HepG2 (cell line): Measurements from ENCODE around the gene KCNMA1. TPM values are rescaled to one million over a fixed set of nuclear protein-coding genes. Genes with fewer than 3 reads are reported as not detected.

Source experiments
- ATAC-seq: fragments of 200-7000 bp; cut with Tn5 transposase; 3 replicates; pipeline ENCODE4 v1.9.1; 2020; ENCODE audit warnings: mild to moderate bottlenecking, moderate library complexity
- BruUV-seq: library from RNA; stranded (reverse); fragments of 400-500 nt; replicated peaks from 2 replicates; lab custom pipeline; 2021; lab: Mats Ljungman, UMichigan
- CTCF ChIA-PET: fragments of 300-600 bp; formaldehyde crosslinking; extraction: SDS; loops from one replicate; lab custom pipeline; 2021; ENCODE audit warnings: low total read pairs, inconsistent platforms, low intra/inter-chr PET ratio; lab: Yijun Ruan, JAX
- POLR2A ChIA-PET: fragments of 350-600 bp; sonication (Branson Sonifier 250); formaldehyde crosslinking; loops from one replicate; lab custom pipeline; 2020; ENCODE audit warnings: antibody characterized with exemption, inconsistent platforms; lab: Yijun Ruan, JAX
- DNase-seq: peaks from one replicate; pipeline ENCODE4 v3.0.0-alpha.2; 2015; ENCODE audit warnings: low spot score
- FAIRE-seq: peaks from 3 replicates; lab custom pipeline; 2011; peaks lifted over from hg19 to GRCh38; lab: Jason Lieb, UNC
- H2AFZ ChIP-seq: one replicate; pipeline ENCODE4 v1.6.1; 2011; ENCODE audit warnings: low read length, inconsistent platforms
- H3K27ac ChIP-seq: fragments of 300-600 bp; 3 replicates; pipeline ENCODE4 v1.8.0; 2011; ENCODE audit warnings: mixed run types, mild to moderate bottlenecking, mixed read lengths, low read length, inconsistent platforms; ENCODE audit not compliant: insufficient read depth; ENCODE audit errors: extremely low read length
- H3K27me3 ChIP-seq, 2 experiments: fragments of 200-600 bp in 1 of 2; 2 replicates in 1 of 2; 3 replicates in 1 of 2; pipeline versions ENCODE4 v1.6.0 to v1.8.0; 2011; ENCODE audit warnings: low read length in 2 of 2, mild to moderate bottlenecking in 2 of 2, moderate library complexity in 2 of 2, inconsistent platforms in 1 of 2; ENCODE audit not compliant: insufficient read depth in 2 of 2, control insufficient read depth in 1 of 2
- H3K36me3 ChIP-seq, 2 experiments: fragments of 200-600 bp in 1 of 2; replicated peaks in 1 of 2; 2 replicates in 1 of 2; 3 replicates in 1 of 2; pipeline versions ENCODE4 v1.5.1 to v1.8.0; 2011; ENCODE audit warnings: low read length in 2 of 2, inconsistent platforms in 1 of 2; ENCODE audit not compliant: insufficient read depth in 2 of 2, control insufficient read depth in 1 of 2
- H3K4me1 ChIP-seq: 2 replicates; pipeline ENCODE4 v1.5.1; 2012; ENCODE audit warnings: low read length, inconsistent platforms; ENCODE audit not compliant: insufficient read depth
- H3K4me2 ChIP-seq: 2 replicates; pipeline ENCODE4 v1.6.0; 2011; ENCODE audit warnings: low read depth, low read length, inconsistent platforms
- H3K4me3 ChIP-seq, 3 experiments: fragments of 200-600 bp in 1 of 3; sonication (generic), shearing (Covaris generic) in 1 of 3; replicated peaks in 1 of 3; 2 replicates each; pipeline ENCODE4 v1.5.1; 2011 to 2016; ENCODE audit warnings: low read length in 3 of 3, inconsistent platforms in 2 of 3, low read depth in 2 of 3, mild to moderate bottlenecking in 2 of 3, control low read depth in 1 of 3, mixed read lengths in 1 of 3; ENCODE audit not compliant: insufficient read depth in 1 of 3
- H3K79me2 ChIP-seq: one replicate; pipeline ENCODE4 v1.6.1; 2011; ENCODE audit warnings: low read length, inconsistent platforms; ENCODE audit not compliant: insufficient read depth
- H3K9ac ChIP-seq: 2 replicates; pipeline ENCODE4 v1.6.0; 2011; ENCODE audit warnings: mild to moderate bottlenecking, low read depth, low read length, inconsistent platforms; ENCODE audit not compliant: insufficient read depth
- H3K9me3 ChIP-seq: 2 replicates; pipeline ENCODE4 v1.5.1; 2012; ENCODE audit warnings: mild to moderate bottlenecking, low read length
- H4K20me1 ChIP-seq: 2 replicates; pipeline ENCODE4 v1.6.0; 2011; ENCODE audit warnings: inconsistent platforms, mild to moderate bottlenecking, low read length, moderate library complexity; ENCODE audit not compliant: insufficient read depth
- AHR ChIP-seq: IDR thresholded peaks from 2 replicates; pipeline ENCODE4 v1.6.1; 2018; ENCODE audit warnings: missing genetic modification reagents, missing compliant biosample characterization
- CBX2 ChIP-seq, 2 experiments: fragments of 200-600 bp in 1 of 2; sonication (generic); formaldehyde crosslinking in 1 of 2; IDR thresholded peaks; 2 replicates each; pipeline versions ENCODE4 v1.7.0 to v1.8.1; 2018 to 2022; ENCODE audit warnings: low read depth in 2 of 2, low read length in 1 of 2, mild to moderate bottlenecking in 1 of 2, missing genetic modification reagents in 1 of 2
- GATA4 ChIP-seq: sonication (generic); IDR thresholded peaks from 2 replicates; pipeline ENCODE4 v1.6.1; 2016; ENCODE audit warnings: antibody characterized with exemption, low read depth, borderline replicate concordance
- KDM6A ChIP-seq: IDR thresholded peaks from 2 replicates; pipeline ENCODE4 v1.6.1; 2016; ENCODE audit warnings: low read depth
- KLF16 ChIP-seq, 2 experiments: sonication (generic) in 1 of 2; formaldehyde crosslinking in 1 of 2; IDR thresholded peaks; 2 replicates each; pipeline versions ENCODE4 v1.6.1 to v1.8.0; 2016 to 2023; ENCODE audit warnings: missing genetic modification reagents in 2 of 2, missing compliant biosample characterization in 1 of 2
- MED13 ChIP-seq: sonication (generic); formaldehyde crosslinking; IDR thresholded peaks from 2 replicates; pipeline ENCODE4 v1.5.0; 2020; ENCODE audit warnings: missing genetic modification reagents
- MEF2D ChIP-seq: sonication (generic); formaldehyde crosslinking; IDR thresholded peaks from 2 replicates; pipeline ENCODE4 v1.5.1; 2020; ENCODE audit warnings: mild to moderate bottlenecking, missing genetic modification reagents
- SMYD3 ChIP-seq: sonication (generic); formaldehyde crosslinking; IDR thresholded peaks from 2 replicates; pipeline ENCODE4 v1.8.1; 2023; ENCODE audit warnings: mild to moderate bottlenecking, missing genetic modification reagents
- SRSF9 ChIP-seq: fragments of 200-400 bp; formaldehyde crosslinking; IDR thresholded peaks from 2 replicates; pipeline ENCODE4 v1.6.1; 2018; ENCODE audit warnings: borderline replicate concordance, mild to moderate bottlenecking, low read depth, low read length; ENCODE audit not compliant: insufficient read depth, poor library complexity, severe bottlenecking
- ZFP1 ChIP-seq: IDR thresholded peaks from 2 replicates; pipeline ENCODE4 v1.6.1; 2016
- ZNF382 ChIP-seq: sonication (generic); formaldehyde crosslinking; IDR thresholded peaks from 2 replicates; pipeline ENCODE4 v1.5.0; 2020; ENCODE audit warnings: missing genetic modification reagents, mild to moderate bottlenecking, borderline replicate concordance
- ZNF572 ChIP-seq: sonication (generic); formaldehyde crosslinking; IDR thresholded peaks from 2 replicates; pipeline ENCODE4 v1.5.1; 2020; ENCODE audit warnings: mild to moderate bottlenecking, missing genetic modification reagents
- ZNF660 ChIP-seq: sonication (generic); formaldehyde crosslinking; IDR thresholded peaks from 2 replicates; pipeline ENCODE4 v1.5.1; 2020; ENCODE audit warnings: mild to moderate bottlenecking, low read depth, missing genetic modification reagents, borderline replicate concordance
- ZNF770 ChIP-seq: sonication (generic); formaldehyde crosslinking; IDR thresholded peaks from 2 replicates; pipeline ENCODE4 v1.5.0; 2020; ENCODE audit warnings: mild to moderate bottlenecking, missing genetic modification reagents
- ZZZ3 ChIP-seq: sonication (generic); formaldehyde crosslinking; IDR thresholded peaks from 2 replicates; pipeline ENCODE4 v1.4.0; 2020; ENCODE audit warnings: missing genetic modification reagents, mild to moderate bottlenecking, borderline replicate concordance
- WGBS: methylation state at CpG from one replicate; pipeline ENCODE4 v1.1.6; 2017; ENCODE audit warnings: low lambda C conversion rate; 5-methylcytosine and 5-hydroxymethylcytosine counted together
- in situ Hi-C: cut with HindIII; loops from 2 replicates; pipeline ENCODE4 v1.10.0; 2017; ENCODE audit warnings: low pct_unique_long_range_greater_than_20kb; ENCODE audit not compliant: extremely low pct_ligation_motif_present
- intact Hi-C: fragments of 100-400 bp; cut with micrococcal nuclease; formaldehyde crosslinking; loops from one replicate; pipeline ENCODE4 v1.10.0; 2022; ENCODE audit not compliant: unreplicated experiment
- polyA plus RNA-seq, 8 experiments: library from polyadenylated mRNA; depleted of rRNA in 3 of 8; stranded (reverse) in 7 of 8; unstranded in 1 of 8; fragments of >200 nt; fragmentation: Illumina TruSeq in 4 of 8; extraction: Trizol in 4 of 8; gene quantifications; 2 replicates each; pipeline versions ENCODE4 v1.2.1 to v1.2.3, GENCODE V29; 2011 to 2016; ENCODE audit warnings: low read depth in 4 of 8, missing spikeins in 1 of 8, mixed read lengths in 1 of 8; ENCODE audit not compliant: insufficient read depth in 1 of 8
- total RNA-seq, 5 experiments: library from RNA; depleted of rRNA; stranded (reverse); fragments of >200 nt; fragmentation: Illumina TruSeq; extraction: Trizol; gene quantifications; 2 replicates each; pipeline ENCODE4 v1.2.3, GENCODE V29; 2016; ENCODE audit warnings: low read depth in 1 of 5
- TF ChIP-seq, protein P1 (sequence below): sonication (generic); formaldehyde crosslinking; IDR thresholded peaks from 2 replicates; pipeline ENCODE4 v1.4.0; 2020; ENCODE audit warnings: missing genetic modification reagents, borderline replicate concordance
- TF ChIP-seq, protein P2 (sequence below): sonication (generic); formaldehyde crosslinking; IDR thresholded peaks from 2 replicates; pipeline ENCODE4 v1.4.0; 2020; ENCODE audit warnings: mild to moderate bottlenecking, missing genetic modification reagents
- TF ChIP-seq, protein P3 (sequence below): sonication (generic); formaldehyde crosslinking; IDR thresholded peaks from 2 replicates; pipeline ENCODE4 v1.9.0; 2021; ENCODE audit warnings: missing genetic modification reagents, borderline replicate concordance

Gene KCNMA1
- total and polyA plus RNA-seq, 2 of the 13 experiments (the other 11 are each of a cell fraction or from before 2014, with no cell fraction given), result 0.02 TPM; not detected in 1

DNA sequence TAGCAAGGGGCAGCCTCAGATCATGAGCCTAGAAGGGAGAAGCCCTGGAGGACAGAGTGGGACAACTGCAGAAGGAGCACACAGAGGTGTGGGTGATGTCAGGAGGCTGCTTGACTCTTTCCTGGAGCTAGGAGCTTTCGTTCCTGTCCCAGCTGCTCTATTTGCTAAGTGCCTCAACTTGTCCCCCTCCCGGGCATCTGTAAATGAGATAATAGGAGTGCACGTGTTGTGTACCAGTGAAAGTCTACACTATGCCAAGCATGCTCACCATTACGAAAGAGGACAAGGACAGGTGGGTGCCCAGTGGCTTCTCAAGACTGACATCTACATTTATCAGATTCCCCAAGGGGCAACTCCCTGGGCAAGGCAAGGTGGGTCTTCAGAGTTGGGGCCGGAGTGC is 162.7 kb downstream of the KCNMA1 start:
- Histone ChIP-seq H3K4me2 (no peak overlapping the region), H3K9ac (no peak overlapping the region), H3K79me2 (no peaks in the 10 kb centered on the region), H4K20me1 (no peaks in the 10 kb centered on the region), H3K4me3 (no peak overlapping the region), H3K27ac (no peak overlapping the region), H3K4me1 (no peaks in the 10 kb centered on the region; the same call in 1 of the 2 replicates), H3K9me3 (no peaks in the 10 kb centered on the region), H3K36me3 (no peaks in the 10 kb centered on the region), H2AFZ (no peak overlapping the region), H3K27me3 (peaks cover 0 to 4% of the 10 kb centered on the region in 2 experiments; a peak in 1 of 5 replicates)
- FAIRE-seq (no peak), ATAC-seq (no peak), DNase-seq (no peak)
- POLR2A ChIA-PET, result no interaction called here
- TF ChIP-seq MEF2D (CRISPR knock-in tag), result no peak
- TF ChIP-seq SRSF9, result no peak
- TF ChIP-seq, protein P1, sequence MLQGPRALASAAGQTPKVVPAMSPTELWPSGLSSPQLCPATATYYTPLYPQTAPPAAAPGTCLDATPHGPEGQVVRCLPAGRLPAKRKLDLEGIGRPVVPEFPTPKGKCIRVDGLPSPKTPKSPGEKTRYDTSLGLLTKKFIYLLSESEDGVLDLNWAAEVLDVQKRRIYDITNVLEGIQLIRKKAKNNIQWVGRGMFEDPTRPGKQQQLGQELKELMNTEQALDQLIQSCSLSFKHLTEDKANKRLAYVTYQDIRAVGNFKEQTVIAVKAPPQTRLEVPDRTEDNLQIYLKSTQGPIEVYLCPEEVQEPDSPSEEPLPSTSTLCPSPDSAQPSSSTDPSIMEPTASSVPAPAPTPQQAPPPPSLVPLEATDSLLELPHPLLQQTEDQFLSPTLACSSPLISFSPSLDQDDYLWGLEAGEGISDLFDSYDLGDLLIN (CRISPR knock-in tag), result no peak
- TF ChIP-seq ZNF382 (CRISPR knock-in tag), result no peak
- TF ChIP-seq, protein P2, sequence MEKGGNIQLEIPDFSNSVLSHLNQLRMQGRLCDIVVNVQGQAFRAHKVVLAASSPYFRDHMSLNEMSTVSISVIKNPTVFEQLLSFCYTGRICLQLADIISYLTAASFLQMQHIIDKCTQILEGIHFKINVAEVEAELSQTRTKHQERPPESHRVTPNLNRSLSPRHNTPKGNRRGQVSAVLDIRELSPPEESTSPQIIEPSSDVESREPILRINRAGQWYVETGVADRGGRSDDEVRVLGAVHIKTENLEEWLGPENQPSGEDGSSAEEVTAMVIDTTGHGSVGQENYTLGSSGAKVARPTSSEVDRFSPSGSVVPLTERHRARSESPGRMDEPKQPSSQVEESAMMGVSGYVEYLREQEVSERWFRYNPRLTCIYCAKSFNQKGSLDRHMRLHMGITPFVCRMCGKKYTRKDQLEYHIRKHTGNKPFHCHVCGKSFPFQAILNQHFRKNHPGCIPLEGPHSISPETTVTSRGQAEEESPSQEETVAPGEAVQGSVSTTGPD, result no peak
- TF ChIP-seq KDM6A, result no peak
- TF ChIP-seq ZNF770, result no peak
- TF ChIP-seq AHR (CRISPR knock-in tag), result no peak
- TF ChIP-seq KLF16 (CRISPR knock-in tag; IDR thresholded peaks at IDR 0.05), result no peak
- TF ChIP-seq ZZZ3, result no peak
- TF ChIP-seq, protein P3, sequence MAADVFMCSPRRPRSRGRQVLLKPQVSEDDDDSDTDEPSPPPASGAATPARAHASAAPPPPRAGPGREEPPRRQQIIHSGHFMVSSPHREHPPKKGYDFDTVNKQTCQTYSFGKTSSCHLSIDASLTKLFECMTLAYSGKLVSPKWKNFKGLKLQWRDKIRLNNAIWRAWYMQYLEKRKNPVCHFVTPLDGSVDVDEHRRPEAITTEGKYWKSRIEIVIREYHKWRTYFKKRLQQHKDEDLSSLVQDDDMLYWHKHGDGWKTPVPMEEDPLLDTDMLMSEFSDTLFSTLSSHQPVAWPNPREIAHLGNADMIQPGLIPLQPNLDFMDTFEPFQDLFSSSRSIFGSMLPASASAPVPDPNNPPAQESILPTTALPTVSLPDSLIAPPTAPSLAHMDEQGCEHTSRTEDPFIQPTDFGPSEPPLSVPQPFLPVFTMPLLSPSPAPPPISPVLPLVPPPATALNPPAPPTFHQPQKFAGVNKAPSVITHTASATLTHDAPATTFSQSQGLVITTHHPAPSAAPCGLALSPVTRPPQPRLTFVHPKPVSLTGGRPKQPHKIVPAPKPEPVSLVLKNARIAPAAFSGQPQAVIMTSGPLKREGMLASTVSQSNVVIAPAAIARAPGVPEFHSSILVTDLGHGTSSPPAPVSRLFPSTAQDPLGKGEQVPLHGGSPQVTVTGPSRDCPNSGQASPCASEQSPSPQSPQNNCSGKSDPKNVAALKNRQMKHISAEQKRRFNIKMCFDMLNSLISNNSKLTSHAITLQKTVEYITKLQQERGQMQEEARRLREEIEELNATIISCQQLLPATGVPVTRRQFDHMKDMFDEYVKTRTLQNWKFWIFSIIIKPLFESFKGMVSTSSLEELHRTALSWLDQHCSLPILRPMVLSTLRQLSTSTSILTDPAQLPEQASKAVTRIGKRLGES (CRISPR knock-in tag), result no peak
- no peak for TF ChIP-seq SMYD3 (CRISPR knock-in tag)
- TF ChIP-seq CBX2 (IDR thresholded peaks at IDR 0.05; ENCODE audit: low read depth, low read length), result no peak
- TF ChIP-seq CBX2 (CRISPR knock-in tag; IDR thresholded peaks at IDR 0.05; ENCODE audit: low read depth), result no peak
- TF ChIP-seq ZNF572, result no peak
- TF ChIP-seq ZFP1, result no peak
- no peak for TF ChIP-seq ZNF660 (CRISPR knock-in tag)
- no peak for TF ChIP-seq MED13 (CRISPR knock-in tag)
- no peak for TF ChIP-seq GATA4
- 34% methylated on average over 4 of the region's 5 CpGs for WGBS
- in situ Hi-C loops (no loop called here), intact Hi-C loops (no loop called here)
- CTCF ChIA-PET, result no interaction called here
- no TSS peak for BruUV-seq
